K562 (cell line): ENCODE measurements around the gene SPRYD7. TPM values are rescaled to one million over a fixed set of nuclear protein-coding genes. Genes with fewer than 3 reads are reported as not detected.

Source experiments
- CBX3 ChIP-seq, 2 experiments: IDR thresholded peaks; 1 replicate in 1 of 2; 2 replicates in 1 of 2; pipeline ENCODE4 v1.6.1; 2012; ENCODE audit warnings: inconsistent platforms in 2 of 2, low read length in 2 of 2, borderline replicate concordance in 1 of 2, control low read depth in 1 of 2
- COPS2 ChIP-seq: fragments of 450-650 bp; conservative IDR thresholded peaks from 2 replicates; pipeline ENCODE4 v1.6.1; 2016; ENCODE audit warnings: mild to moderate bottlenecking, moderate library complexity
- FOXK1 ChIP-seq: sonication (generic); formaldehyde crosslinking; IDR thresholded peaks from 2 replicates; pipeline ENCODE4 v1.8.0; 2022; ENCODE audit warnings: missing genetic modification reagents, mild to moderate bottlenecking, borderline replicate concordance
- HMG20B ChIP-seq: fragments of 250-450 bp; sonication (Bioruptor Pico); IDR thresholded peaks from 2 replicates; pipeline ENCODE4 v1.5.0; 2021; ENCODE audit warnings: mild to moderate bottlenecking
- HNRNPH1 ChIP-seq: fragments of 200-400 bp; formaldehyde crosslinking; optimal IDR thresholded peaks from 2 replicates; pipeline ENCODE3; 2017; ENCODE audit warnings: low read depth, mild to moderate bottlenecking, low read length, moderate library complexity
- HNRNPLL ChIP-seq: fragments of 200-400 bp; formaldehyde crosslinking; IDR thresholded peaks from 2 replicates; pipeline ENCODE4 v1.6.1; 2017; ENCODE audit warnings: low read length, low read depth, mild to moderate bottlenecking; ENCODE audit not compliant: poor library complexity, severe bottlenecking
- KLF13 ChIP-seq: fragments of 450-650 bp; IDR thresholded peaks from 2 replicates; pipeline ENCODE4 v1.6.1; 2016; ENCODE audit warnings: missing genetic modification characterization, low read depth, mild to moderate bottlenecking, missing compliant biosample characterization, moderate library complexity, borderline replicate concordance
- NONO ChIP-seq, 2 experiments: fragments of 200-400 bp in 1 of 2; fragments of 450-650 bp in 1 of 2; formaldehyde crosslinking in 1 of 2; IDR thresholded peaks; 2 replicates each; pipeline ENCODE4 v1.6.1; 2017; ENCODE audit warnings: low read depth in 2 of 2, mild to moderate bottlenecking in 2 of 2, moderate library complexity in 2 of 2, low read length in 1 of 2
- NR2C1 ChIP-seq, 2 experiments: fragments of 450-650 bp; IDR thresholded peaks; 2 replicates each; pipeline ENCODE4 v1.6.1; 2017; ENCODE audit warnings: mild to moderate bottlenecking in 2 of 2, antibody characterized with exemption in 1 of 2, inconsistent platforms in 1 of 2, missing compliant biosample characterization in 1 of 2, missing genetic modification characterization in 1 of 2
- RBM25 ChIP-seq: fragments of 200-400 bp; formaldehyde crosslinking; IDR thresholded peaks from 2 replicates; pipeline ENCODE4 v1.6.1; 2018; ENCODE audit warnings: low read length, low read depth, moderate library complexity; ENCODE audit not compliant: severe bottlenecking
- SETDB1 ChIP-seq: IDR thresholded peaks from one replicate; pipeline ENCODE4 v1.6.1; 2012; ENCODE audit warnings: low read length, control low read depth, inconsistent platforms
- SIN3A ChIP-seq, 2 experiments: fragments of 150-350 bp in 1 of 2; IDR thresholded peaks; 2 replicates each; pipeline ENCODE4 v1.6.1; 2011 to 2016; ENCODE audit warnings: borderline replicate concordance in 2 of 2, low read depth in 2 of 2, low read length in 2 of 2, mild to moderate bottlenecking in 2 of 2, moderate library complexity in 2 of 2; ENCODE audit not compliant: control insufficient read depth in 1 of 2
- ZNF311 ChIP-seq: fragments of 250-450 bp; sonication (Bioruptor Pico); IDR thresholded peaks from 2 replicates; pipeline ENCODE4 v1.4.0; 2020; ENCODE audit warnings: mild to moderate bottlenecking, moderate library complexity
- ZNF407 ChIP-seq: fragments of 450-650 bp; IDR thresholded peaks from 2 replicates; pipeline ENCODE4 v1.6.1; 2016; ENCODE audit warnings: low read depth
- ZNF436 ChIP-seq: fragments of 250-450, 450-650 bp; sonication (Bioruptor Pico); formaldehyde crosslinking; IDR thresholded peaks from 2 replicates; pipeline ENCODE4 v1.7.0; 2020; ENCODE audit warnings: mild to moderate bottlenecking
- polyA plus RNA-seq, 8 experiments: library from polyadenylated mRNA; depleted of rRNA in 4 of 8; stranded (reverse) in 5 of 8; unstranded in 3 of 8; fragments of >200 nt; fragmentation: Nextera tagmentation in 2 of 8; fragmentation: Illumina TruSeq in 1 of 8; extraction: Ambion mirVana in 2 of 8; extraction: Trizol in 1 of 8; gene quantifications; 2 replicates each; pipeline versions ENCODE4 v1.2.1 to v1.2.3, GENCODE V29; 2011 to 2014; ENCODE audit warnings: inconsistent platforms in 1 of 8, missing spikeins in 1 of 8
- total RNA-seq, 7 experiments: library from RNA; depleted of rRNA in 6 of 7; stranded (reverse); fragments of >200 nt in 6 of 7; fragmentation: Illumina TruSeq in 2 of 7; extraction: Trizol in 2 of 7; gene quantifications; 2 replicates each; pipeline versions ENCODE4 v1.2.1 to v1.2.3, GENCODE V29; 2011 to 2021; ENCODE audit warnings: low replicate concordance in 1 of 7
- TF ChIP-seq, protein P1 (sequence below): sonication (generic); formaldehyde crosslinking; IDR thresholded peaks from 2 replicates; pipeline ENCODE4 v1.8.1; 2022; ENCODE audit warnings: missing genetic modification reagents

Gene SPRYD7
- total and polyA plus RNA-seq, 9 of the 15 experiments (the other 6 are each of a cell fraction or from before 2014, with no cell fraction given) = 4.3 to 11.0 (median 7.9) TPM

GRCh38 chr13:49935171-49936074 is 717 bp downstream of the SPRYD7 start (continued):
- no peak for TF ChIP-seq KLF13 (tag)
- TF ChIP-seq NR2C1 (IDR thresholded peaks at IDR 0.05) = no peak
- no peak for TF ChIP-seq NR2C1 (tag; IDR thresholded peaks at IDR 0.05)
- TF ChIP-seq HNRNPLL = no peak
- peak; percentile 23 for TF ChIP-seq RBM25
- 0 out of 4 replicates have a peak, but pooled peaks of 1 of the 2 experiments have one; percentile 3 for TF ChIP-seq SIN3A (IDR thresholded peaks at IDR 0.05; ENCODE audit: borderline replicate concordance in 2 of 2, control insufficient read depth in 1 of 2, low read depth in 2 of 2, low read length in 2 of 2)
- TF ChIP-seq, protein P1, sequence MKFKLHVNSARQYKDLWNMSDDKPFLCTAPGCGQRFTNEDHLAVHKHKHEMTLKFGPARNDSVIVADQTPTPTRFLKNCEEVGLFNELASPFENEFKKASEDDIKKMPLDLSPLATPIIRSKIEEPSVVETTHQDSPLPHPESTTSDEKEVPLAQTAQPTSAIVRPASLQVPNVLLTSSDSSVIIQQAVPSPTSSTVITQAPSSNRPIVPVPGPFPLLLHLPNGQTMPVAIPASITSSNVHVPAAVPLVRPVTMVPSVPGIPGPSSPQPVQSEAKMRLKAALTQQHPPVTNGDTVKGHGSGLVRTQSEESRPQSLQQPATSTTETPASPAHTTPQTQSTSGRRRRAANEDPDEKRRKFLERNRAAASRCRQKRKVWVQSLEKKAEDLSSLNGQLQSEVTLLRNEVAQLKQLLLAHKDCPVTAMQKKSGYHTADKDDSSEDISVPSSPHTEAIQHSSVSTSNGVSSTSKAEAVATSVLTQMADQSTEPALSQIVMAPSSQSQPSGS (CRISPR knock-in tag) = no peak
- no peak for TF ChIP-seq NONO (IDR thresholded peaks at IDR 0.05; ENCODE audit: low read depth in 2 of 2, low read length in 1 of 2)
- no peak for TF ChIP-seq ZNF311 (CRISPR knock-in tag)
- TF ChIP-seq COPS2 = no peak
- TF ChIP-seq ZNF407 = no peak
- TF ChIP-seq FOXK1 = no peak
- no peak for TF ChIP-seq CBX3 (IDR thresholded peaks at IDR 0.05; ENCODE audit: borderline replicate concordance in 1 of 2, low read length in 2 of 2)
- no peak for TF ChIP-seq HMG20B (CRISPR knock-in tag)
- no peak for TF ChIP-seq ZNF436 (CRISPR knock-in tag)
- TF ChIP-seq SETDB1 = no peak
- TF ChIP-seq HNRNPH1 = no peak
